ENCODE data around the gene ROCK1.
A peak's percentile ranks its signal among the peaks of the same experiment; 100 is the strongest.
"Not testable (repeated sequence)": the region's sequence is repeated elsewhere in the genome, so short reads cannot be mapped to it uniquely, and the experiment has no call there.

The ROCK1 gene

GRCh38 chr18:21052385-21052784, 59.2 kb downstream of the ROCK1 start:
- FAIRE-seq: no peak

GRCh38 chr18:21051620-21052019, 60.0 kb downstream of the ROCK1 start:
- no peak for FAIRE-seq

DNA sequence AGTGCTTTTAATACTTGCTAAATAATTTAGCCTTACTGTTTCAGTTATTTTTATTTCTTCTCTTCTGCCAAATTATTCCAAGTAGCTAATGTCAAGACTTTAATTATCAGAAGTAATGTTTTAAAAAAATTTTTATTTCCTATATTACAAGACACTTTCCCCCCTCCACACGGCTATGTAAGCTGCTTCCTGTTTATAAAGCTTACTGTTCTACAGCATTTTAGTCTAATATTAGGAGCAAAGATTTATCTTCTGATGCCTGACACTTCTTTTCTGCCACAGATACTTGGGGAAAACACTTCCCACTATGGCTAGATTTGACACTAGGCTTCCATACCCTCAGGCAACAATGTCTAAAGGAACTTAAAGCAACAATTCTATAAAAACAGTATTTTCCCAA, 62.3 kb downstream of the ROCK1 start:
- FAIRE-seq: no peak

DNA sequence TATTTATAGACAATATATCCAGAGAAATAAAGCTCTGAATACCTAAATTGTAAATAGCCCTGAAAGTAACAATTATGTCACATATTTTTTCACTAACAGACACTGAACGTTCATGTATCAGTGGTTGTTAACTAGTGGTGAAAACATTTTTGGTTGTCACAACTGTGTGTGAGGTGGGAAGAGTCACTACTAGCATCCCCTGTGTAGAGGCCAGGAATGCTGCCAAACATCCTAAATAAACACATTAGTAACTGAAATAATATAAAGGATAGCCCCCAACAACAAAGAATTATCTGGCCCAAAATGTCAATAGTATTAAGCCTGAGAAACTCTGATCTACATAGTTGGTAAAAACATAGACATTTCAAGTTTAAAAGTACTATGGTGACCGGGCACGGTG, 64.5 kb downstream of the ROCK1 start:
- no peak for FAIRE-seq

- no peak for FAIRE-seq
These were observed 71.1 kb downstream of the ROCK1 start for GRCh38 chr18:21040466-21040865.

- no peak for FAIRE-seq
These were observed 73.4 kb downstream of the ROCK1 start for GRCh38 chr18:21038201-21038600.

DNA sequence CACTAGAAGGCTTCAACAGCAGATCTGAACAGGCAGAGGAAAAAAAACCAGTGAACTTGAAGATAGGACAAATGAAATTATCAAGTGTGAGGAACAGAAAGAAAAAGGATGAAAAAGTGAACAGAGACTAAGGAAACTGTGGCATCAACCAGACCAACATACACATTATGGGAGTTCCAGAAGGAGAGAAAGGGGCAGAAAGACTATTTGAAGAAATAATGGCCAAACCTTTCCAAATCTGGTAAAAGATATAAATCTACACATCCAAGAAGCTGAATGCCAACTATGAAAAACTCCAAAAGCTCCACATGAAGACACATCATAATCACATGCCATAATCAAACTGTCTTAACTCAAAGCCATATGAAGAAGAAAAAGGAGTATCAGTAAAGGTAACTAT, 79.8 kb downstream of the ROCK1 start:
- no peak for FAIRE-seq

- FAIRE-seq: not testable (repeated sequence)
These were observed 93.4 kb downstream of the ROCK1 start for GRCh38 chr18:21018257-21018656.

DNA sequence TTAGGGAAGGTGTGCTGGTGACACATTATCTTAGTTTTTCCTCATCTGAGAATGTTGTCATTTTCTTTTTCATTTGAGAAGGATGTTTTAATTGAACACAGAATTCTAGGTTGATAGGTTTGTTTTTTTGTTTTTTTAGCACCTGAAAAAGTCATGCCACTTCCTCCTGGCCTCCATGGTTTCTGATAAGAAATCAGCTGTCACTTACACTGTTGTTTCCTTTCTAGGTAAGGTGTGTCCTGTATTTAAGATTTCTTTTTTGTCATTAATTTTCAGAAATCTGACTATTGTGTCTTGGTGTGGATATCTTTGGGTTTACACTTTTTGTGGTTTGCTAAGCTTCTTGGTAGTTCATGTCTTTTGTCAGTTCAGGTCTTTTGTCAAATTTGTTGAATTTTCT, 99.3 kb downstream of the ROCK1 start:
- FAIRE-seq: no peak

- FAIRE-seq: peak; percentile 64
These were observed 106.9 kb downstream of the ROCK1 start for GRCh38 chr18:21004726-21005125.

GRCh38 chr18:21000667-21001066, 110.9 kb downstream of the ROCK1 start:
- FAIRE-seq: no peak

- no peak for FAIRE-seq
These were observed 114.2 kb downstream of the ROCK1 start for GRCh38 chr18:20997371-20997770.

- FAIRE-seq: no peak
These were observed 115.2 kb downstream of the ROCK1 start for GRCh38 chr18:20996418-20996817.

- FAIRE-seq: no peak
These were observed 122.9 kb downstream of the ROCK1 start for GRCh38 chr18:20988726-20989125.

GRCh38 chr18:20975077-20975476, 136.5 kb downstream of the ROCK1 start:
- no peak for FAIRE-seq

DNA sequence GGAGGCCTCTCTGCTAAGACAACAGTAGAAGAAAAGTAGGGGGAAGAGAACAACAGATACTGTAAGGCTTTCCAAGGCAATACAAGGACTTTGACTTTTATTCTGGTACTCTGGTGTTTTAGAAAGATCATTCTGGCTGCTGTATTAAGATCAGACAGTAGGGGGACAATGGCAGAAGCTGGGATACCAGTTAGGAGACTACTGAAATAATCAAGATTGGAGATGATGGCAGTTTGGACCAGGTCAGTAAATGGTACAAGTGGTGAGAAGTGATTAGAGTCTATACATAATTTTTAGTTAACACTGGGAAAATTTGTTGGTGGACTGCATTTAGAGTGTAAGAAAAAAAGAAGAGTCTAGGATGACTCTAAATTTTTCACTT, 139.7 kb downstream of the ROCK1 start:
- FAIRE-seq: no peak

DNA sequence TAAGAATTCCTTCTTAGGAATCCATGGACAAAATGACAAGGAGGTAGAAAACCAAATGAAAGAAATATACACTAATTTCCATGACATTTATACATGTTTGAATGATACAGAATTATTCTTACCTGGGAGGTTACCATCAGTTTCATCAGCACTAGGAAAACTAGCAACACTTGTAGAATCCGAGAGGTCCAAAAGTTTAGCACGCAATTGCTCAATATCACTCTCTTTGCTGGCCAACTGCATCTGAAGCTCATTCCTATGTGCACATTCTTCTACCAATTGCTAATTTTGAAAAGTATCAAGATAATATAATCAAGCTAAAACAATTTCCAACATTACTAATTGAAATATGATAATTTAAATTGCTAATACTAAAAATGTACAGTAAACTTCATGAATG, 144.8 kb downstream of the ROCK1 start:
- no peak for FAIRE-seq

DNA sequence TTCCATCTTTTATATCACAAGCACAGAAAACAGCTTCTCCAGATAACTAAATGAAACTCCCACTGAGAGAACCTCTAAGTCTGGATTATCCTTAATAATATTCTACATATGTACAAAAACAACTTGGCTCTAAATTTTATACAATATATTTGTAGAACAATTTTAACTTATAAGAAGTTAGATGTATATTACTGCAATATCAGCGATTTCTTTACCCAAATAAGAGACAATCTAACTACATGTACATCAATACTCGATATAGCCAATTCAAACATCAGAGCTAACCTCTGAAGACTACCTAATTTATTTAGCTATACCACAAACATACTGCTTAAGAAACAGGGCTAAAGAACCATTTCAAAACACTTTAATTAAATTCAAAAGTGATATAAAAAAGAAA, 148.6 kb downstream of the ROCK1 start:
- FAIRE-seq: no peak

- FAIRE-seq: no peak
These were observed 150.9 kb downstream of the ROCK1 start for GRCh38 chr18:20960735-20961134.

DNA sequence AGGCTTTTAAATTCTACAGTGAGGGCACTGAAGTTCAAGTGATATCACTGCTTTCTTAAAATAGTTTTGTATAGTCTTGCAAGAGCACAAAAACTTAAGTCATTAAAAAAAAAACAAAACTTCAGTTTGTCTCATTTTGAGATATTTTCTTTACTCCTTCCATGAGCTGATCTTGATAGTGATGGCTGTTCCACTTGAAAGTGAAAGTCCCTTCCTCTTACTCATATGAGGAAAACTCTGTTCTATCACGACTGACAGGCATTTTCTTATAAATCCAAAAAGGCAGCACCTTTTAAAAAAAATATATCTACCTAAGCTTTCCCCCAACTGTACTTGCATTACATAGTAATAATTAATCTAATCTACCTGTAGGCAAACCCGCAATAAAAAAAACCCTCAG, 160.8 kb downstream of the ROCK1 start:
- not testable (repeated sequence) for FAIRE-seq

Data from endometrium (tissue), 2 donors.